Measurements from ENCODE around the gene CD28.
"Not testable (repeated sequence)": the region's sequence is repeated elsewhere in the genome, so short reads cannot be mapped to it uniquely, and the experiment has no call there.

The CD28 gene

DNA sequence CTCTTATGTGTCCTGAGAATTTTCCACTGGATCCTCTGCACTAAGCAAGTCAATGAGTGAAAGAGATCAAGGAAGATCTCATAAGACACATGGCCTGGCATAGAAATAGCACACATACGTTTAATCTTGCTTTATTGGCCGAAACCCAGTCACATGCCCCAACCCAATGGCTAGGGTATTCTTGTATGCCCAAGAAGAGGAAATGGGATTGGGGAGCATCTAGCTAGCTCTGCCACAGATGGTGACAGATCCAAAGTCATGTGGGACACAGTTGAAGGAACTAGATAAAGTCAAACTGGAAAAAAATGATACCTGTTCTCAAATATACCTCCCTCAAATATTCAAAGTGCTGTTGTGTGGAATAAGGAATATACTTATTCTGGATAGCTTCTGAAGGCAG lies 74.7 kb downstream of the CD28 start:
- in situ Hi-C loops (cut with HindIII; ENCODE audit: low sequenced_read_pairs) = no loop called here

DNA sequence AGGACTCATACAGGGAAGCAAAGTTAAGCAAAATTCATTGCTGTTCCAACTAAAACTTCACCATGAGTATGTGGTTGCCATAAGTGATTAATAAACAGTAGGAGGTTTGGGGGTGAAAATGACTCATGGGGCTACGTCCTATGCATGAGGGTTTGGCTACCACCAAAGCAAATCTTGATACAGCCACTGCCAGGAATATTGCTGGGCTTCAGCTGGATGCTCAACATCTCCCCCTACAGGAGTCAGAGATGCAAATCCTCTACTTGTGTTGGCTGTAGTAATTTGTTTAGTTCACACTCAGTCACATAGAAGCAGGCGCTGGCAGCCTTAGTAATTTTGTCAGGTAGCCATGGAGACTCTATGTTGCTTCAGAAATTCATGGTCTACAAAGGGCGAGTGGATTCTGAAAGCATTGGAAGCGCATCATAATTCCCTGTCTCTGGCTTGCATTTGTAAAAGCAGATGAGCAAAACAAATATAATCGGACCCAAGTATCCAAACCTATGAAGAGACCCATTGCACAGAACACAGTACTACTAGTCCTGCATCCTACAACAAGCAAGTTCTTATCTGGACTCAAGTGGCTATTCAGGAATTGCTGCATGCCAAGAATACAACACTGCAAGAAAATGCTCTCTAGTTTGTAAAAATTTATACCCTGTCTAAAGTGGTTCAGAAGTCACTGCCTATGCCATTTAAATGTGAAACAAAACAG lies 76.0 kb downstream of the CD28 start:
- in situ Hi-C loops (cut with HindIII; ENCODE audit: low sequenced_read_pairs) = no loop called here

DNA sequence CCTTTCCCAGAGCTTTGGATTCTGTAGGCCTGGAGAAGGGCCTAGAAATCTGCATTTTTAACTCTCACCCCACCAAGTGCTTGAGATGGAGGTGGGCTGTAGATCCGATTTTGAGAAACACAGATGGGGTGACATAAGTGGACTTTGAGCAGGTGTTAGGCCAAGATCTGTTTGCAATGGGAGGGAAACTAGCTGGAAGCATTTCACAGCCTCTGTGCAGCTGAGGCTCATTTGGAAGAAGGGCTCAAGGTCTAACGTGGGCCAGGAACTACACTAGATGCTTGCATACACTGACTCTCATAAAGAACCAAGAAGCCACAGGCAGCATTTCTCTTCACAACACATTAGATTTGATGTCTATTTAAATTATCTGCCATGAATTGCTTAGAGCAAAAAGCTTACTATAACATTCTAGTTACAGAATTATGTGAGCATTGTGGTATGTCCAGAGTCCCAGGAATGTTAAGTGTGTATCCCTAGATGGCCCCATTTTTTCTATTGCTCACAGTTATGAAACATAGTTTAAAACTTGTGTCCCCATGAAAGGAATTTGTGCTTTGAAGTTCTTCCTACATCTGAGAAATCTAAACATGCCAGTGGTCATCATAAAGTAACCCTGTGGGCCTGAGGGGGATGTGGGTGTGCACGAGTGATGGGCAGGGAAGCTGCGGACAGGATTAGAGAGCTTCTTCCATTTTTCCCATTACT lies 77.2 kb downstream of the CD28 start:
- in situ Hi-C loops (cut with HindIII; ENCODE audit: low sequenced_read_pairs) = no loop called here

DNA sequence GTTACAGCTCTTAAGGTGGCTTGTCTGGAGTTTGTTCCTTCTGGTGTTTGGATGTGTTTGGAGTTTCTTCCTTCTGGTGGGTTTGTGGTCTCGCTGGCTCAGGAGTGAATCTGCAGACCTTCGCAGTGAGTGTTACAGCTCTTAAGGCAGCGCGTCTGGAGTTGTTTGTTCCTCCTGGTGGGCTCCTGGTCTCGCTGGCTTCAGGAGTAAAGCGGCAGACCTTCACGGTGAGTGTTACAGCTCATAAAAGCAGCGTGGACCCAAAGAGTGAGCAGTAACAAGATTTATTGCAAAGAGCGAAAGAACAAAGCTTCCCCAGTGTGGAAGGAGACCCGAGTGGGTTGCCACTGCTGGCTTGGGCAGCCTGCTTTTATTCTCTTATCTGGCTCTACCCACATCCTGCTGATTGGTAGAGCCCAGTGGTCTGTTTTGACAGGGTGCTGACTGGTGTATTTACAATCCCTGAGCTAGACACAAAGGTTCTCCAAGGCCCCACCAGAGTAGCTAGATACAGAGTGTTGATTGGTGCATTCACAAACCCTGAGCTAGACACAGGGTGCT lies 78.4 kb downstream of the CD28 start:
- in situ Hi-C loops (cut with HindIII; ENCODE audit: low sequenced_read_pairs) = not testable (repeated sequence)

DNA sequence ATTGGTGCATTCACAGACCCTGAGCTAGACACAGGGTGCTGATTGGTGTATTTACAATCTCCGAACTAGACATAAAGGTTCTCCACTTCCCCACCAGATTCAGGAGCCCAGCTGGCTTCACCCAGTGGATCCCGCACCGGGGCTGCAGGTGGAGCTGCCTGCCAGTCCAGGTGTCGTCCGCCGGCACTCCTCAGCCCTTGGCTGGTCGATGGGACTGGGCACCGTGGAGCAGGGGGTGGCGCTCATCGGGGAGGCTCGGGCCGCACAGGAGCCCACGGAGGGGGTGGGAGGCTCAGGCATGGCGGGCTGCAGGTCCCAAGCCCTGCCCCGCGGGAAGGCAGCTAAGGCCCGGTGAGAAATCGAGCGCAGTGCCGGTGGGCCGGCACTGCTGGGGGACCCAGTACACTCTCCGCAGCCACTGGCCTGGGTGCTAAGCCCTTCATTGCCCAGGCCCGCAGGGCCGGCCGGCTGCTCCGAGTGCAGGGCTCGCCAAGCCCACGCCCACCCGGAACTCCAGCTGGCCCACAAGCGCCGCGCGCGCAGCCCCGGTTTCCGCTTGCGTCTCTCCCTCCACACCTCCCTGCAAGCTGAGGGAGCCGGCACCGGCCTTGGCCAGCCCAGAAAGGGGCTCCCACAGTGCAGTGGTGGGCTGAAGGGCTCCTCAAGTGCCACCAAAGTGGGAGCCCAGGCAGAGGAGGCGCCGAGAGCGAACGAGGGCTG lies 79.1 kb downstream of the CD28 start:
- in situ Hi-C loops (cut with HindIII; ENCODE audit: low sequenced_read_pairs) = not testable (repeated sequence)

DNA sequence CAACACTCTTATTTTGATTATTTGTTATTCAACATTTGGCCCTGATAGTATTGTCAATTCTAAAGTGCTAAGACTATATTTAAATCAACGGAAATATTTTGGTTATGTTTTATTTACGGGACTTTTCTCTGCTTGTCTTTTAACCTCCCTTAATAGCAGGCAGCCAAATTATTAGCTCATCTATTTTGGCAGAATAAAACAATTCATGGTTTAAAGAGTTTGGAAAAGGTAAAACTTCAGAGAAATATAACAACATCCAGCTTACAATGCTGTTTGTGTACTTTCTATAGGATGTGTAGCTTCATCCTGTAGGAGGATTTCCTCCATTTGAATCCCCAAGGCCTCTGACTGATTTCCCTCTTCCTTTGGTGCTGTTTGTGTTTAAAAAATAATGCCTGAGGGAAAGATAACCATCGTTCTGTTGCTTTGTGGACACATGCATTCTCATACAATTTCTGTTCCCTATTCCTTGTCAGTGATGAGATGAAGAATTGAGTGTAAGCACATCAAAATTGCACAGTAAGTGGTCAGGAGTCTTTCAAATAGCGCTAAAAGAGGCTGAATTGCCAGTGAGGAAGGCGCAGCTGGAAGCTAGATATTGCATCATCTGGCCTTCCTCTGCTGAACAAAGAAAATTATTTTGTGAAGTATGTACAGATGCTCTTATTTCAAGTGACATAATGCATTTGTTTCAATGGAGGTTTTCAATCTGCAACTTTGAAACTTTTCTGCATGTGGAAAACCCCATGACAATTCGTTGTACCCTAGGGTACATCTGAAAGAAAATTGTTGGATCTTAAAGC lies 80.3 kb downstream of the CD28 start:
- in situ Hi-C loops (cut with HindIII; ENCODE audit: low sequenced_read_pairs) = no loop called here

DNA sequence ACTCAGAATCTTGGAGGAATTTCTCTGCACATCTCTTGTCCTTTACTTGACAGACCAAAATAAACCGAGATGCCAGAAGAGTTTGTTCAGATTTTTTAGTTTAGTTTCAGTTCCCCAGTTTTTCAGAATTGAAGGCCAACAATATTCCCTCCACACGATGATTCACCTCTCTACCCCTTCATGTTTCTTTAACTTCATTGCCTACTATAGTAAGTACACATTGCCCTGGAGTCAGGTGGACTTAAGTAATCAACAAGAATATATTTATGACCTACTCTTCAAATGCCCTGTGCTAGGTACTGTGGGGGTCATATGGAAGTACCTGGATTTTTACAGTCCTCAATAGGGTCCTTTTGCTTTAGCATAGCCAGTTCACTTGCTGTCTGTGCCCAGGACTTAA lies 81.5 kb downstream of the CD28 start:
- in situ Hi-C loops (cut with HindIII; ENCODE audit: low sequenced_read_pairs) = no loop called here

All from endothelial cell of hepatic sinusoid (primary cell).